ENCODE results near the gene FOXB2. TPM values are rescaled to one million over a fixed set of nuclear protein-coding genes. Genes with fewer than 3 reads are reported as not detected.

FOXB2 gene
- total RNA-seq, 2 experiments from 2014 or later = not detected

DNA sequence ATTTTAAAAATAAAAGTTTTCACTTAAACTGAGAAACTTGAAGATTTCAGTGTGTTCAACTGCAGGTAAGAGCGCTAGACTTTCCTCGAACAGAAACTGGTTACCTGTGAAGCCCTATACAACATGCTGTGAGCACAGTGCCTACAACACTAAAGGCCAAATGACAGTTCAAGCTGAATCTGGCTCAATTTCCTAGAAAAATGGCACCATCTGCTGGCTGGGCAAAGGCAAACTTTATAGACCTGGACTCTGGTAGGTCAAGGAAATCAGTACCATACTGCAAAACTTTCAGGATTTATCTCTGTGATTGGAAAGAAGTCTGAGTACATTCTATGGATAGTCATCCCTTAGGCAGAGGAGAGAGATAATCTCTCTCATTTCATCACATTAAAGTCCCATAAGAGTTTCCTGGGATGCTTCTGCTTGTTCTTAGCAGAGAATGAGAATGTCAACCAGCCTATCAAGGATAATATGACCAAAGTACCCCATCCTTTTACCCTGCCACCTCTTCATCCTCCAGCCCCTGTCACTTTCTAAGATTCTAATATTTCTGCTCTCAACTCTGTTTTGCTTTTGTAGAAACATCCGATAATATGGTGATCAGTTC, 31.8 kb upstream of the FOXB2 start:
- no peaks in the 10 kb centered on the region for H3K9me3 ChIP-seq (ENCODE audit: low read length)
- no peak overlapping the region for H3K4me2 ChIP-seq (ENCODE audit: low read length)
- intact Hi-C loops (cut with micrococcal nuclease; ENCODE audit: unreplicated experiment) = no loop called here
- no peaks in the 10 kb centered on the region for H3K4me1 ChIP-seq (ENCODE audit: insufficient read depth, low read length, poor library complexity, severe bottlenecking)
- TF ChIP-seq EZH2phosphoT487 (IDR thresholded peaks at IDR 0.05; ENCODE audit: borderline replicate concordance, low read depth, low read length) = no peak
- TF ChIP-seq, protein P1, sequence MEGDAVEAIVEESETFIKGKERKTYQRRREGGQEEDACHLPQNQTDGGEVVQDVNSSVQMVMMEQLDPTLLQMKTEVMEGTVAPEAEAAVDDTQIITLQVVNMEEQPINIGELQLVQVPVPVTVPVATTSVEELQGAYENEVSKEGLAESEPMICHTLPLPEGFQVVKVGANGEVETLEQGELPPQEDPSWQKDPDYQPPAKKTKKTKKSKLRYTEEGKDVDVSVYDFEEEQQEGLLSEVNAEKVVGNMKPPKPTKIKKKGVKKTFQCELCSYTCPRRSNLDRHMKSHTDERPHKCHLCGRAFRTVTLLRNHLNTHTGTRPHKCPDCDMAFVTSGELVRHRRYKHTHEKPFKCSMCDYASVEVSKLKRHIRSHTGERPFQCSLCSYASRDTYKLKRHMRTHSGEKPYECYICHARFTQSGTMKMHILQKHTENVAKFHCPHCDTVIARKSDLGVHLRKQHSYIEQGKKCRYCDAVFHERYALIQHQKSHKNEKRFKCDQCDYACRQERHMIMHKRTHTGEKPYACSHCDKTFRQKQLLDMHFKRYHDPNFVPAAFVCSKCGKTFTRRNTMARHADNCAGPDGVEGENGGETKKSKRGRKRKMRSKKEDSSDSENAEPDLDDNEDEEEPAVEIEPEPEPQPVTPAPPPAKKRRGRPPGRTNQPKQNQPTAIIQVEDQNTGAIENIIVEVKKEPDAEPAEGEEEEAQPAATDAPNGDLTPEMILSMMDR (conservative IDR thresholded peaks at IDR 0.05; ENCODE audit: low read length) = peak; percentile 71
- no peak overlapping the region for H3K4me3 ChIP-seq (ENCODE audit: low read depth, low read length, poor library complexity, severe bottlenecking)
- H3K36me3 ChIP-seq (ENCODE audit: insufficient read depth, low read length) = no peaks in the 10 kb centered on the region
- no peaks in the 10 kb centered on the region for H3K9me2 ChIP-seq (ENCODE audit: insufficient read depth, low read length)
- no TSS peak for BruUV-seq (replicated peaks)
- DNase-seq (ENCODE audit: low spot score) = peak; percentile 22
- H4K20me1 ChIP-seq (ENCODE audit: insufficient read depth, low read length) = no peaks in the 10 kb centered on the region
- H3K27ac ChIP-seq (ENCODE audit: low read depth, low read length, poor library complexity, severe bottlenecking) = no peak overlapping the region
- CTCF ChIA-PET (ENCODE audit: unreplicated experiment) = no interaction called here
- POLR2A ChIA-PET = interaction anchor here (0.5 kb wide), 1 partner anchor 247 kb away, joined by 5 read pairs; no protein-coding TSS in a partner anchor
- H2AFZ ChIP-seq (ENCODE audit: low read length) = no peak overlapping the region
- no peaks in the 10 kb centered on the region for H3K79me2 ChIP-seq (ENCODE audit: insufficient read depth, low read depth, low read length)

- POLR2A ChIA-PET = no interaction called here
- DNase-seq (ENCODE audit: low spot score) = no peak
- no peaks in the 10 kb centered on the region for H3K9me2 ChIP-seq (ENCODE audit: insufficient read depth, low read length)
- no peaks in the 10 kb centered on the region for H3K79me2 ChIP-seq (ENCODE audit: insufficient read depth, low read depth, low read length)
- CTCF ChIA-PET (ENCODE audit: unreplicated experiment) = no interaction called here
- TF ChIP-seq, protein P1 (conservative IDR thresholded peaks at IDR 0.05; ENCODE audit: low read length) = no peak
- TF ChIP-seq EZH2phosphoT487 (IDR thresholded peaks at IDR 0.05; ENCODE audit: borderline replicate concordance, low read depth, low read length) = no peak
- intact Hi-C loops (cut with micrococcal nuclease; ENCODE audit: unreplicated experiment) = no loop called here
- H3K4me1 ChIP-seq (ENCODE audit: insufficient read depth, low read length, poor library complexity, severe bottlenecking) = no peaks in the 10 kb centered on the region
- H4K20me1 ChIP-seq (ENCODE audit: insufficient read depth, low read length) = no peaks in the 10 kb centered on the region
- H3K4me2 ChIP-seq (ENCODE audit: low read length) = no peak overlapping the region
- no peak overlapping the region for H3K4me3 ChIP-seq (ENCODE audit: low read depth, low read length, poor library complexity, severe bottlenecking)
- H3K9me3 ChIP-seq (ENCODE audit: low read length) = no peaks in the 10 kb centered on the region
- no peak overlapping the region for H2AFZ ChIP-seq (ENCODE audit: low read length)
- no TSS peak for BruUV-seq (replicated peaks)
- no peaks in the 10 kb centered on the region for H3K36me3 ChIP-seq (ENCODE audit: insufficient read depth, low read length)
- no peak overlapping the region for H3K27ac ChIP-seq (ENCODE audit: low read depth, low read length, poor library complexity, severe bottlenecking)
These were observed 30.5 kb upstream of the FOXB2 start for GRCh38 chr9:76988941-76989340.

DNA sequence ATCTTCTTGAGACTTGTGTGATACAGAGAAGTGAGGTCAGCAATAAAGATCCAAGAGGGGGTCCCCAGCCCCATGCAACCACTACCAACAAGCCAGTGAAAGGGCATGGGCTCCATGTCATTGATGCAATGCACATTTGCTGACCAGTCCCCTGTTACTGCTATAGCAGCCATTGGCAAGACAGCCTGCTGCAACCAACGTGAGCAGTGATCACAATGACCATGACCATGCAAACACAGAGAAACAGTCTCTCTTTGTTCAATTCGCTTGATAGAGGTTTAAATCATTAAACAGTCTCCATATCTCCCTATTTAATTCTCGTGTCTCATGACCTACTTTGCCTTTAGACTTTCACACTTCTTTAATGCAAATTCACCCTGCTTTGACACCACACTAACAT, 30.0 kb upstream of the FOXB2 start:
- intact Hi-C loops (cut with micrococcal nuclease; ENCODE audit: unreplicated experiment) = no loop called here
- no TSS peak for BruUV-seq (replicated peaks)
- Histone ChIP-seq H4K20me1 (ENCODE audit: insufficient read depth, low read length) (no peaks in the 10 kb centered on the region), H3K4me2 (ENCODE audit: low read length) (no peak overlapping the region), H3K27ac (ENCODE audit: low read depth, low read length, poor library complexity, severe bottlenecking) (no peak overlapping the region), H3K4me1 (ENCODE audit: insufficient read depth, low read length, poor library complexity, severe bottlenecking) (no peaks in the 10 kb centered on the region), H3K36me3 (ENCODE audit: insufficient read depth, low read length) (no peaks in the 10 kb centered on the region), H3K9me3 (ENCODE audit: low read length) (no peaks in the 10 kb centered on the region), H3K9me2 (ENCODE audit: insufficient read depth, low read length) (no peaks in the 10 kb centered on the region), H3K4me3 (ENCODE audit: low read depth, low read length, poor library complexity, severe bottlenecking) (no peak overlapping the region), H2AFZ (ENCODE audit: low read length) (no peak overlapping the region), H3K79me2 (ENCODE audit: insufficient read depth, low read depth, low read length) (no peaks in the 10 kb centered on the region)
- TF ChIP-seq EZH2phosphoT487 (IDR thresholded peaks at IDR 0.05; ENCODE audit: borderline replicate concordance, low read depth, low read length) = no peak
- TF ChIP-seq, protein P1 (conservative IDR thresholded peaks at IDR 0.05; ENCODE audit: low read length) = no peak
- DNase-seq (ENCODE audit: low spot score) = no peak
- ChIA-PET CTCF (ENCODE audit: unreplicated experiment) (no interaction called here), POLR2A (interaction anchor here (0.6 kb wide), 1 partner anchor 87 kb away, joined by 3 read pairs; no protein-coding TSS in a partner anchor)
